Tibial nerve (tissue), 4 donors: ENCODE measurements around the gene RAI1. TPM values are rescaled to one million over a fixed set of nuclear protein-coding genes. Genes with fewer than 3 reads are reported as not detected.

ENCODE experiments used
- DNase-seq, 2 donors: peaks; one replicate each; pipeline ENCODE4 v3.0.0-alpha.2; 2019; ENCODE audit warnings: low spot score in 2 of 2
- H3K27ac ChIP-seq, 4 donors: fragments of 200-600 bp; sonication (generic) in 3 of 4; one replicate each; pipeline ENCODE4 v1.5.1; 2017 to 2019; ENCODE audit warnings: mild to moderate bottlenecking in 1 of 4
- H3K27me3 ChIP-seq, 2 donors: fragments of 200-600 bp; sonication (generic) in 1 of 2; one replicate each; pipeline versions ENCODE4 v1.5.1 to v1.6.0; 2017 to 2019
- H3K36me3 ChIP-seq, 3 donors: fragments of 200-600 bp; sonication (generic); one replicate each; pipeline ENCODE4 v1.5.1; 2018 to 2019
- H3K4me1 ChIP-seq, 4 donors: fragments of 200-600 bp; sonication (generic) in 3 of 4; one replicate each; pipeline ENCODE4 v1.5.1; 2017 to 2019
- H3K4me3 ChIP-seq, 4 donors: fragments of 200-600 bp; sonication (generic) in 3 of 4; one replicate each; pipeline ENCODE4 v1.5.1; 2017 to 2019; ENCODE audit warnings: mild to moderate bottlenecking in 1 of 4, moderate library complexity in 1 of 4
- H3K9me3 ChIP-seq, 4 donors: fragments of 200-600 bp; sonication (generic) in 3 of 4; one replicate each; pipeline ENCODE4 v1.5.1; 2017 to 2019
- CTCF ChIP-seq, 5 experiments: fragments of 200-600 bp in 3 of 5; fragments of 450-650 bp in 2 of 5; sonication (generic) in 3 of 5; IDR thresholded peaks; one replicate each; pipeline ENCODE4 v1.5.1; 2016 to 2019; ENCODE audit warnings: antibody characterized with exemption in 5 of 5, mild to moderate bottlenecking in 3 of 5, moderate library complexity in 2 of 5
- EP300 ChIP-seq, 2 donors: sonication (generic); formaldehyde crosslinking; IDR thresholded peaks; one replicate each; pipeline ENCODE4 v1.6.1; 2017; ENCODE audit warnings: antibody characterized with exemption in 2 of 2, mild to moderate bottlenecking in 1 of 2
- POLR2A ChIP-seq, 2 donors: fragments of 450-650 bp; IDR thresholded peaks; one replicate each; pipeline ENCODE4 v1.6.1; 2017; ENCODE audit warnings: antibody characterized with exemption in 2 of 2, mild to moderate bottlenecking in 2 of 2, moderate library complexity in 2 of 2
- WGBS, 2 donors: methylation state at CpG; one replicate each; pipeline ENCODE4 v1.1.5; 2018; 5-methylcytosine and 5-hydroxymethylcytosine counted together
- total RNA-seq, 4 donors: library from RNA; depleted of rRNA; stranded (reverse); fragments of >200 nt; gene quantifications; one replicate each; pipeline ENCODE4 v1.1.0, GENCODE V29; 2016

Gene RAI1
- total RNA-seq, 4 donors from 2014 or later: 32.9 to 52.7 (median 45.9) TPM

GRCh38 chr17:17748179-17748578, 66.9 kb downstream of the RAI1 start:
- no peak for TF ChIP-seq POLR2A (IDR thresholded peaks at IDR 0.05)
- TF ChIP-seq EP300 (IDR thresholded peaks at IDR 0.05): no peak
- no peak for TF ChIP-seq CTCF (IDR thresholded peaks at IDR 0.05)
- WGBS, 2 donors: 90 to 95% methylated on average over 3 of the region's 3 CpGs
- no peak for DNase-seq
- H3K27me3 ChIP-seq: no peaks in the 10 kb centered on the region
- no peaks in the 10 kb centered on the region for H3K9me3 ChIP-seq
- H3K36me3 ChIP-seq: no peaks in the 10 kb centered on the region
- H3K4me3 ChIP-seq: no peak overlapping the region
- H3K4me1 ChIP-seq: peaks cover 0 to 59% (median 23%) of the 10 kb centered on the region in 4 donors
- no peak overlapping the region for H3K27ac ChIP-seq

- DNase-seq: no peak
- H3K4me1 ChIP-seq: peaks cover 0 to 64% (median 27%) of the 10 kb centered on the region in 4 donors
- peak overlapping the region in 2 of 4 donors; percentile 7 to 34 for H3K27ac ChIP-seq
- no peaks in the 10 kb centered on the region for H3K36me3 ChIP-seq
- TF ChIP-seq CTCF (IDR thresholded peaks at IDR 0.05) (no peak), EP300 (IDR thresholded peaks at IDR 0.05) (no peak), POLR2A (IDR thresholded peaks at IDR 0.05) (no peak)
- no peaks in the 10 kb centered on the region for H3K9me3 ChIP-seq
- H3K4me3 ChIP-seq: no peak overlapping the region
- no peaks in the 10 kb centered on the region for H3K27me3 ChIP-seq
- WGBS, 2 donors: 85 to 92% methylated on average over 8 of the region's 8 CpGs
Observed at GRCh38 chr17:17748604-17749003, 67.3 kb downstream of the RAI1 start.

GRCh38 chr17:17749025-17749772, 67.9 kb downstream of the RAI1 start:
- Histone ChIP-seq H3K27ac (peak overlapping the region in 3 of 4 donors; percentile 7 to 34 (median 8)), H3K27me3 (no peaks in the 10 kb centered on the region), H3K4me1 (peaks cover 0 to 66% (median 28%) of the 10 kb centered on the region in 4 donors), H3K9me3 (no peaks in the 10 kb centered on the region), H3K36me3 (no peaks in the 10 kb centered on the region), H3K4me3 (no peak overlapping the region)
- DNase-seq: no peak
- WGBS, 2 donors: 62 to 64% methylated on average over 13 to 17 of the region's 17 CpGs
- no peak for TF ChIP-seq CTCF (IDR thresholded peaks at IDR 0.05)
- no peak for TF ChIP-seq POLR2A (IDR thresholded peaks at IDR 0.05)
- TF ChIP-seq EP300 (IDR thresholded peaks at IDR 0.05): no peak

- 46 to 47% methylated on average over 6 of the region's 6 CpGs for WGBS, 2 donors
- DNase-seq: peak in 1 of 2 donors; percentile 40
- TF ChIP-seq POLR2A (IDR thresholded peaks at IDR 0.05) (no peak), EP300 (IDR thresholded peaks at IDR 0.05) (no peak), CTCF (IDR thresholded peaks at IDR 0.05) (no peak)
- H3K4me3 ChIP-seq: no peak overlapping the region
- H3K36me3 ChIP-seq: no peaks in the 10 kb centered on the region
- no peaks in the 10 kb centered on the region for H3K9me3 ChIP-seq
- H3K4me1 ChIP-seq: peaks cover 0 to 74% (median 28%) of the 10 kb centered on the region in 4 donors
- H3K27ac ChIP-seq: peak overlapping the region in 2 of 4 donors; percentile 7 to 8
- no peaks in the 10 kb centered on the region for H3K27me3 ChIP-seq
Observed at GRCh38 chr17:17749921-17750320, 68.7 kb downstream of the RAI1 start.

GRCh38 chr17:17750881-17751280, 69.6 kb downstream of the RAI1 start:
- no peaks in the 10 kb centered on the region for H3K27me3 ChIP-seq
- no peaks in the 10 kb centered on the region for H3K36me3 ChIP-seq
- peaks cover 0 to 80% (median 28%) of the 10 kb centered on the region in 4 donors for H3K4me1 ChIP-seq
- no peaks in the 10 kb centered on the region for H3K9me3 ChIP-seq
- H3K27ac ChIP-seq: peak overlapping the region in 3 of 4 donors; percentile 83 to 88 (median 87)
- WGBS, 2 donors: 46 to 55% methylated on average over 6 to 8 of the region's 8 CpGs
- DNase-seq: no peak
- TF ChIP-seq EP300 (IDR thresholded peaks at IDR 0.05) (no peak), CTCF (IDR thresholded peaks at IDR 0.05) (no peak), POLR2A (IDR thresholded peaks at IDR 0.05) (no peak)
- no peak overlapping the region for H3K4me3 ChIP-seq
